PC-9 (cell line): ENCODE measurements around the gene PCLO.

Experiments used
- EZH2 ChIP-seq: fragments of 200-600 bp; sonication (generic); IDR thresholded peaks from 2 replicates; pipeline ENCODE4 v1.8.0; 2017; ENCODE audit warnings: antibody characterized with exemption, low read depth
- TF ChIP-seq, protein P1 (sequence below): fragments of 200-600 bp; sonication (generic); conservative IDR thresholded peaks from 2 replicates; pipeline ENCODE4 v1.6.1; 2017; ENCODE audit warnings: mixed run types, antibody characterized with exemption, mild to moderate bottlenecking, moderate library complexity

GRCh38 chr7:83130623-83131545 is 31.8 kb downstream of the PCLO start:
- TF ChIP-seq, protein P1, sequence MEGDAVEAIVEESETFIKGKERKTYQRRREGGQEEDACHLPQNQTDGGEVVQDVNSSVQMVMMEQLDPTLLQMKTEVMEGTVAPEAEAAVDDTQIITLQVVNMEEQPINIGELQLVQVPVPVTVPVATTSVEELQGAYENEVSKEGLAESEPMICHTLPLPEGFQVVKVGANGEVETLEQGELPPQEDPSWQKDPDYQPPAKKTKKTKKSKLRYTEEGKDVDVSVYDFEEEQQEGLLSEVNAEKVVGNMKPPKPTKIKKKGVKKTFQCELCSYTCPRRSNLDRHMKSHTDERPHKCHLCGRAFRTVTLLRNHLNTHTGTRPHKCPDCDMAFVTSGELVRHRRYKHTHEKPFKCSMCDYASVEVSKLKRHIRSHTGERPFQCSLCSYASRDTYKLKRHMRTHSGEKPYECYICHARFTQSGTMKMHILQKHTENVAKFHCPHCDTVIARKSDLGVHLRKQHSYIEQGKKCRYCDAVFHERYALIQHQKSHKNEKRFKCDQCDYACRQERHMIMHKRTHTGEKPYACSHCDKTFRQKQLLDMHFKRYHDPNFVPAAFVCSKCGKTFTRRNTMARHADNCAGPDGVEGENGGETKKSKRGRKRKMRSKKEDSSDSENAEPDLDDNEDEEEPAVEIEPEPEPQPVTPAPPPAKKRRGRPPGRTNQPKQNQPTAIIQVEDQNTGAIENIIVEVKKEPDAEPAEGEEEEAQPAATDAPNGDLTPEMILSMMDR: no peak
- no peak for TF ChIP-seq EZH2
